Measurements from ENCODE around the gene TUB.

Gene TUB

GRCh38 chr11:8089791-8090510 is 8.9 kb downstream of the TUB start:
- no peak for DNase-seq (ENCODE audit: low read depth in 3 of 3)

GRCh38 chr11:8090756-8091155 is 9.7 kb downstream of the TUB start:
- DNase-seq (ENCODE audit: low read depth in 3 of 3): peak in 1 of 3 experiments; percentile 37

- no peak for DNase-seq (ENCODE audit: low read depth in 3 of 3)
These were observed 10.7 kb downstream of the TUB start for GRCh38 chr11:8091721-8092120.

- DNase-seq (ENCODE audit: low read depth in 3 of 3): peak in 2 of 3 experiments; percentile 26 to 49
These were observed 11.8 kb downstream of the TUB start for GRCh38 chr11:8092587-8093424.

- no peak for DNase-seq (ENCODE audit: low read depth in 3 of 3)
These were observed 13.0 kb downstream of the TUB start for GRCh38 chr11:8093931-8094575.

GRCh38 chr11:8094656-8095055 is 13.6 kb downstream of the TUB start:
- DNase-seq (ENCODE audit: low read depth in 3 of 3): no peak

GRCh38 chr11:8095371-8095770 is 14.4 kb downstream of the TUB start:
- no peak for DNase-seq (ENCODE audit: low read depth in 3 of 3)

GRCh38 chr11:8095806-8096522 is 15.0 kb downstream of the TUB start:
- no peak for DNase-seq (ENCODE audit: low read depth in 3 of 3)

GRCh38 chr11:8096575-8096974 is 15.6 kb downstream of the TUB start:
- DNase-seq (ENCODE audit: low read depth in 3 of 3): no peak

- no peak for DNase-seq (ENCODE audit: low read depth in 3 of 3)
These were observed 16.1 kb downstream of the TUB start for GRCh38 chr11:8097062-8097461.

GRCh38 chr11:8097468-8097867 is 16.5 kb downstream of the TUB start:
- no peak for DNase-seq (ENCODE audit: low read depth in 3 of 3)

GRCh38 chr11:8097926-8098325 is 16.9 kb downstream of the TUB start:
- no peak for DNase-seq (ENCODE audit: low read depth in 3 of 3)

- DNase-seq (ENCODE audit: low read depth in 3 of 3): no peak
These were observed 17.4 kb downstream of the TUB start for GRCh38 chr11:8098361-8098760.

GRCh38 chr11:8098879-8099278 is 17.9 kb downstream of the TUB start:
- DNase-seq (ENCODE audit: low read depth in 3 of 3): no peak

GRCh38 chr11:8099291-8099899 is 18.4 kb downstream of the TUB start:
- peak; percentile 48 to 68 (median 57) for DNase-seq (ENCODE audit: low read depth in 3 of 3)

GRCh38 chr11:8100158-8100557 is 19.1 kb downstream of the TUB start:
- no peak for DNase-seq (ENCODE audit: low read depth in 3 of 3)

GRCh38 chr11:8100605-8101004 is 19.6 kb downstream of the TUB start:
- no peak for DNase-seq (ENCODE audit: low read depth in 3 of 3)

GRCh38 chr11:8101421-8101820 is 20.4 kb downstream of the TUB start:
- no peak for DNase-seq (ENCODE audit: low read depth in 3 of 3)

- no peak for DNase-seq (ENCODE audit: low read depth in 3 of 3)
These were observed 21.4 kb downstream of the TUB start for GRCh38 chr11:8102296-8102915.

- DNase-seq (ENCODE audit: low read depth in 3 of 3): no peak
These were observed 22.0 kb downstream of the TUB start for GRCh38 chr11:8102965-8103364.

GRCh38 chr11:8103909-8104308 is 22.9 kb downstream of the TUB start:
- DNase-seq (ENCODE audit: low read depth in 3 of 3): no peak
